K562 (cell line): ENCODE data around the gene CDH16. TPM values are rescaled to one million over a fixed set of nuclear protein-coding genes. Genes with fewer than 3 reads are reported as not detected.
A peak's percentile ranks its signal among the peaks of the same experiment; 100 is the strongest.

Experiments
- ATAC-seq: fragments of 200-7000 bp; cut with Tn5 transposase; 3 replicates; pipeline ENCODE4 v1.9.1; 2020; ENCODE audit warnings: moderate library complexity
- BruUV-seq: library from RNA; stranded (reverse); fragments of 400-500 nt; replicated peaks from 2 replicates; lab custom pipeline; 2021; lab: Mats Ljungman, UMichigan
- CTCF ChIA-PET: fragments of 300-600 bp; formaldehyde crosslinking; extraction: SDS; loops from one replicate; lab custom pipeline; 2021; ENCODE audit warnings: low intra/inter-chr PET ratio; lab: Yijun Ruan, JAX
- POLR2A ChIA-PET: fragments of 300-600, 350-650 bp; sonication (Branson Sonifier 250); formaldehyde crosslinking; extraction: SDS; loops from one replicate; lab custom pipeline; 2021; ENCODE audit warnings: antibody characterized with exemption, inconsistent platforms; lab: Yijun Ruan, JAX
- DNase-seq, 4 experiments: peaks; one replicate each; pipeline versions ENCODE4 v3.0.0 to v3.0.0-alpha.2; 2011 to 2018; ENCODE audit warnings: low spot score in 3 of 4, mixed read lengths in 3 of 4; ENCODE audit errors: extremely low read depth in 1 of 4
- FAIRE-seq: peaks from 2 replicates; lab custom pipeline; 2011; peaks lifted over from hg19 to GRCh38; lab: Jason Lieb, UNC
- H2AFZ ChIP-seq: 2 replicates; pipeline ENCODE4 v1.6.0; 2011; ENCODE audit warnings: low read depth, low read length, control low read depth, inconsistent platforms
- H3K27ac ChIP-seq: fragments of 200-600 bp; 3 replicates; pipeline ENCODE4 v1.8.0; 2011; ENCODE audit warnings: low read depth, mild to moderate bottlenecking, control low read depth, inconsistent platforms, low read length, moderate library complexity, mixed read lengths; ENCODE audit errors: extremely low read depth
- H3K27me3 ChIP-seq, 2 experiments: fragments of 300-600 bp in 1 of 2; 2 replicates in 1 of 2; 3 replicates in 1 of 2; pipeline versions ENCODE4 v1.6.0 to v1.8.0; 2011; ENCODE audit warnings: inconsistent platforms in 2 of 2, low read length in 2 of 2, mild to moderate bottlenecking in 1 of 2, mixed read lengths in 1 of 2, moderate library complexity in 1 of 2; ENCODE audit not compliant: control insufficient read depth in 2 of 2, insufficient read depth in 2 of 2
- H3K36me3 ChIP-seq: fragments of 300-600 bp; 3 replicates; pipeline ENCODE4 v1.8.0; 2011; ENCODE audit warnings: mild to moderate bottlenecking, low read length, inconsistent platforms; ENCODE audit not compliant: control insufficient read depth, insufficient read depth
- H3K4me1 ChIP-seq, 2 experiments: fragments of 200-600 bp in 1 of 2; replicated peaks in 1 of 2; 2 replicates in 1 of 2; 3 replicates in 1 of 2; pipeline versions ENCODE4 v1.5.1 to v1.8.0; 2011; ENCODE audit warnings: inconsistent platforms in 2 of 2, low read length in 2 of 2, mild to moderate bottlenecking in 1 of 2, mixed read lengths in 1 of 2, moderate library complexity in 1 of 2; ENCODE audit not compliant: control insufficient read depth in 2 of 2, insufficient read depth in 2 of 2
- H3K4me2 ChIP-seq: 2 replicates; pipeline ENCODE4 v1.6.1; 2011; ENCODE audit warnings: low read length, control low read depth, inconsistent platforms, mixed read lengths; ENCODE audit not compliant: insufficient read depth
- H3K4me3 ChIP-seq: fragments of 200-600 bp; sonication (generic), shearing (Covaris generic); 2 replicates; pipeline ENCODE4 v1.5.1; 2016; ENCODE audit warnings: control low read depth, inconsistent platforms
- H3K79me2 ChIP-seq: fragments of 200-600 bp; 3 replicates; pipeline ENCODE4 v1.8.0; 2011; ENCODE audit warnings: low read length, inconsistent platforms; ENCODE audit not compliant: control insufficient read depth, insufficient read depth
- H3K9ac ChIP-seq, 2 experiments: 2 replicates each; pipeline versions ENCODE4 v1.6.0 to v1.6.1; 2011; ENCODE audit warnings: low read depth in 2 of 2, low read length in 2 of 2, control low read depth in 1 of 2, inconsistent platforms in 1 of 2, mild to moderate bottlenecking in 1 of 2, mixed read lengths in 1 of 2; ENCODE audit not compliant: insufficient read depth in 1 of 2
- H3K9me1 ChIP-seq: one replicate; pipeline ENCODE4 v1.6.0; 2011; ENCODE audit warnings: inconsistent platforms, mild to moderate bottlenecking, low read length, moderate library complexity; ENCODE audit not compliant: control insufficient read depth, insufficient read depth
- H3K9me3 ChIP-seq: replicated peaks from 2 replicates; pipeline ENCODE4 v1.5.1; 2011; ENCODE audit warnings: low read depth, low read length, inconsistent platforms; ENCODE audit not compliant: control insufficient read depth, insufficient read depth
- H4K20me1 ChIP-seq: replicated peaks from 2 replicates; pipeline ENCODE4 v1.6.1; 2011; ENCODE audit warnings: low read length, inconsistent platforms, mixed read lengths; ENCODE audit not compliant: control insufficient read depth, insufficient read depth
- ATF7 ChIP-seq: fragments of 450-650 bp; IDR thresholded peaks from 2 replicates; pipeline ENCODE4 v1.7.1; 2014; ENCODE audit warnings: mild to moderate bottlenecking, moderate library complexity
- EP300 ChIP-seq: IDR thresholded peaks from 2 replicates; pipeline ENCODE4 v1.6.1; 2012; ENCODE audit warnings: low read length, improper control_type of control experiment
- FOXP1 ChIP-seq: sonication (generic); formaldehyde crosslinking; IDR thresholded peaks from 2 replicates; pipeline ENCODE4 v1.8.0; 2022; ENCODE audit warnings: mild to moderate bottlenecking, missing genetic modification reagents
- NCOA6 ChIP-seq: fragments of 450-650 bp; IDR thresholded peaks from 2 replicates; pipeline ENCODE4 v1.6.1; 2017; ENCODE audit warnings: mild to moderate bottlenecking
- NR2C2 ChIP-seq, 2 experiments: fragments of 200-800 bp in 1 of 2; sonication (Bioruptor generic) in 1 of 2; sonication (generic) in 1 of 2; formaldehyde crosslinking in 1 of 2; IDR thresholded peaks; 2 replicates each; pipeline versions ENCODE4 v1.6.1 to v1.8.0; 2016 to 2022; ENCODE audit warnings: mild to moderate bottlenecking in 1 of 2, missing compliant biosample characterization in 1 of 2, missing genetic modification characterization in 1 of 2, missing genetic modification reagents in 1 of 2
- RB1 ChIP-seq: fragments of 450-650 bp; IDR thresholded peaks from 2 replicates; pipeline ENCODE4 v1.6.1; 2017; ENCODE audit warnings: low read depth, mild to moderate bottlenecking
- SMAD4 ChIP-seq: fragments of 250-450 bp; sonication (Bioruptor Pico); conservative IDR thresholded peaks from 2 replicates; pipeline ENCODE4 v1.8.0; 2021; ENCODE audit warnings: inconsistent platforms, mild to moderate bottlenecking, moderate library complexity
- TRIM28 ChIP-seq: fragments of 450-650 bp; IDR thresholded peaks from 2 replicates; pipeline ENCODE4 v1.6.1; 2017
- ZBTB7A ChIP-seq: IDR thresholded peaks from 2 replicates; pipeline ENCODE4 v1.6.1; 2011; ENCODE audit warnings: low read depth, mild to moderate bottlenecking, low read length, moderate library complexity, borderline replicate concordance; ENCODE audit not compliant: control insufficient read depth
- WGBS: fragments of 100-300 bp; shearing (Covaris generic); methylation state at CpG from one replicate; pipeline ENCODE4 v1.1.6; 2016; ENCODE audit warnings: low coverage, mixed read lengths; ENCODE audit not compliant: insufficient coverage; ENCODE audit errors: missing lambda C conversion rate; 5-methylcytosine and 5-hydroxymethylcytosine counted together
- in situ Hi-C: fragments of 300-500 bp; cut with MboI; formaldehyde crosslinking; loops from 4 replicates; pipeline ENCODE4 v1.15.0; 2018; ENCODE audit warnings: inconsistent platforms, mixed read lengths
- intact Hi-C: fragments of 100-400 bp; cut with micrococcal nuclease; formaldehyde crosslinking; loops from 2 replicates; pipeline ENCODE4 v1.14.2; 2022
- polyA plus RNA-seq, 8 experiments: library from polyadenylated mRNA; depleted of rRNA in 4 of 8; stranded (reverse) in 5 of 8; unstranded in 3 of 8; fragments of >200 nt; fragmentation: Nextera tagmentation in 2 of 8; fragmentation: Illumina TruSeq in 1 of 8; extraction: Ambion mirVana in 2 of 8; extraction: Trizol in 1 of 8; gene quantifications; 2 replicates each; pipeline versions ENCODE4 v1.2.1 to v1.2.3, GENCODE V29; 2011 to 2014; ENCODE audit warnings: inconsistent platforms in 1 of 8, missing spikeins in 1 of 8
- total RNA-seq, 7 experiments: library from RNA; depleted of rRNA in 6 of 7; stranded (reverse); fragments of >200 nt in 6 of 7; fragmentation: Illumina TruSeq in 2 of 7; extraction: Trizol in 2 of 7; gene quantifications; 2 replicates each; pipeline versions ENCODE4 v1.2.1 to v1.2.3, GENCODE V29; 2011 to 2021; ENCODE audit warnings: low replicate concordance in 1 of 7
- TF ChIP-seq, protein P1 (sequence below): fragments of 250-450 bp; sonication (Bioruptor Pico); IDR thresholded peaks from 2 replicates; pipeline ENCODE4 v1.4.0; 2020; ENCODE audit warnings: mild to moderate bottlenecking, moderate library complexity
- TF ChIP-seq, protein P2 (sequence below), 2 experiments: IDR thresholded peaks; 2 replicates each; pipeline ENCODE4 v1.6.1; 2011; ENCODE audit warnings: borderline replicate concordance in 1 of 2, control low read depth in 1 of 2, low read depth in 1 of 2, low read length in 1 of 2, mild to moderate bottlenecking in 1 of 2, mixed read lengths in 1 of 2, moderate library complexity in 1 of 2; ENCODE audit not compliant: insufficient read depth in 1 of 2, insufficient read length in 1 of 2, poor library complexity in 1 of 2, severe bottlenecking in 1 of 2; ENCODE audit errors: extremely low read depth in 1 of 2
- TF ChIP-seq, protein P3 (sequence below), 2 experiments: fragments of 450-650 bp in 1 of 2; sonication (generic) in 1 of 2; formaldehyde crosslinking; conservative IDR thresholded peaks; 2 replicates each; pipeline versions ENCODE4 v1.4.0 to v1.8.1; 2020 to 2022; ENCODE audit warnings: mild to moderate bottlenecking in 1 of 2, missing genetic modification reagents in 1 of 2

Gene CDH16
- total and polyA plus RNA-seq, 9 of the 15 experiments (the other 6 are each of a cell fraction or from before 2014, with no cell fraction given): not detected

DNA sequence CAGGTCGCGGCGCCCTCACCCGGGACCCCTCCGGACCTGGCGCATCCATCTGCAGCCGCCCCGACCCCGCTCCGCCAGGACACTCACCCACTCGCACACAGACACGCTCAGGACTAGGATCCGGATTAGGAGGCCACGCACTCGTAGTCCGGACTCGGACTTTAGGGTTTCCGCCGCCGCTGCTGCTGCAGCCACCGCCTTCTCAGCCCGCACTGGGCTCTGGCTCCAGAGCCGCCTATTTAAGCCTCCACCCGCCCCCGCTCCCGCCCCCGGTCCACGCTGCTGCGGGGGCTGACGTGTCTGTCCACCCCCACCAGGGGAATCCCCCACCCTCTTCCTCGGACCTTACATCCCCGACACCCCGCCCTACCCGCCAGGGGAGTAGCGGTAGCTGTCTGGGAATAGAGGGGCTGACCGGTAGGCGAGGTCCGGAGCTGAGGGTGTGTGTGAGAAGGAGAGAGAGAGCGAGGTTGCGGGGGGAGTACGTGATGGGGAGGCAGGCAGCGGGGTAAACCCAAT lies 6.7 kb upstream of the CDH16 start, which contains the start of gene RRAD (continued):
- TF ChIP-seq, protein P1, sequence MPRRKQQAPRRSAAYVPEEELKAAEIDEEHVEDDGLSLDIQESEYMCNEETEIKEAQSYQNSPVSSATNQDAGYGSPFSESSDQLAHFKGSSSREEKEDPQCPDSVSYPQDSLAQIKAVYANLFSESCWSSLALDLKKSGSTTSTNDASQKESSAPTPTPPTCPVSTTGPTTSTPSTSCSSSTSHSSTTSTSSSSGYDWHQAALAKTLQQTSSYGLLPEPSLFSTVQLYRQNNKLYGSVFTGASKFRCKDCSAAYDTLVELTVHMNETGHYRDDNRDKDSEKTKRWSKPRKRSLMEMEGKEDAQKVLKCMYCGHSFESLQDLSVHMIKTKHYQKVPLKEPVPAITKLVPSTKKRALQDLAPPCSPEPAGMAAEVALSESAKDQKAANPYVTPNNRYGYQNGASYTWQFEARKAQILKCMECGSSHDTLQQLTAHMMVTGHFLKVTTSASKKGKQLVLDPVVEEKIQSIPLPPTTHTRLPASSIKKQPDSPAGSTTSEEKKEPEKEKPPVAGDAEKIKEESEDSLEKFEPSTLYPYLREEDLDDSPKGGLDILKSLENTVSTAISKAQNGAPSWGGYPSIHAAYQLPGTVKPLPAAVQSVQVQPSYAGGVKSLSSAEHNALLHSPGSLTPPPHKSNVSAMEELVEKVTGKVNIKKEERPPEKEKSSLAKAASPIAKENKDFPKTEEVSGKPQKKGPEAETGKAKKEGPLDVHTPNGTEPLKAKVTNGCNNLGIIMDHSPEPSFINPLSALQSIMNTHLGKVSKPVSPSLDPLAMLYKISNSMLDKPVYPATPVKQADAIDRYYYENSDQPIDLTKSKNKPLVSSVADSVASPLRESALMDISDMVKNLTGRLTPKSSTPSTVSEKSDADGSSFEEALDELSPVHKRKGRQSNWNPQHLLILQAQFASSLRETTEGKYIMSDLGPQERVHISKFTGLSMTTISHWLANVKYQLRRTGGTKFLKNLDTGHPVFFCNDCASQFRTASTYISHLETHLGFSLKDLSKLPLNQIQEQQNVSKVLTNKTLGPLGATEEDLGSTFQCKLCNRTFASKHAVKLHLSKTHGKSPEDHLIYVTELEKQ (CRISPR knock-in tag): no peak

DNA sequence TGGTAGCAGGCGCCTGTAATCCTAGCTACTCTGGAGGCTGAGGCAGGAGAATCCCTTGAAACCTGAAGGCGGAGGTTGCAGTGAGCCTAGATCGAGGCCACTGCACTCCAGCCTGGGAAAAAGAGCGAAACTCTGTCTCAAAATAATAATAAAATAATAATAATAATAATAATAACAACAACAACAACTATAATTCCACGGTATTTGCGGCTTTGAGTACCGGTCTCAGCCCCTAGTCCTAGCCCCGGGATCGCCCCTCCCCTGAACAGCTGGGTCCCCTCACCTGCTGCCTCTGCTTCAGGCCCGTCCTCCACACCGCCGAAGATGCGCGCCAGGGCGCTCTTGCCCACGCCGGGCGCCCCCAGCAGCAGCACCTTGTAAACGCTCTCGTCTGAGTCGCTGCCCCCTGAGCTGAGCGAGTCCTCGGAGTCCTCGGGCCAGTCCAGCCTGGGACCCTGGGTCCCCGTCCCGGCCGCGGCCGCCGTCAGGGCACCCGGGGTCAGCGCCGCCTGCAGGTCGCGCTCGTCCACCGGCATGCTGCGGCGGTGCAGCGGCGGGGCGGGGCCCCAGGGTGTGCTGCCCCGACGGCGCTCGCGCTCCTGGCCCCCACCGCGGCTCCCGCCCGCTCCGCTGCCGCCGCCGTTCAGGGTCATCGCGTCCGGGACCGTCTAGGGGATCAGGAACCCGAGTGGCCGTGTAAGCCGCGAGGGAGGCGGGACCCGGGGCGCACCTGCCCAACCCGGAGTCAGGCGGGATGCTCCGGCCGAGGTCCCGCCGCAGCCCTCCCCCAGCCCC lies 6.0 kb upstream of the CDH16 start:
- peak overlapping the region; percentile 32 for H3K4me3 ChIP-seq
- WGBS: 16% methylated on average over 55 of the region's 72 CpGs
- no peak overlapping the region for H3K27ac ChIP-seq
- H3K9me3 ChIP-seq: no peaks in the 10 kb centered on the region
- H3K79me2 ChIP-seq: no peaks in the 10 kb centered on the region
- intact Hi-C loops: loop anchor here (5.0 kb wide), 1 partner anchor 517 kb away; no protein-coding TSS in a partner anchor
- CTCF ChIA-PET: interaction anchor here (1.1 to 1.5 kb wide), 3 partner anchors 10 to 29 kb away, joined by 3 to 10 read pairs (median 5); no protein-coding TSS in a partner anchor
- H3K36me3 ChIP-seq: no peaks in the 10 kb centered on the region
- POLR2A ChIA-PET: no interaction called here
- peak overlapping the region; percentile 68 for H3K4me2 ChIP-seq
- in situ Hi-C loops: no loop called here
- BruUV-seq: no TSS peak
- peaks cover 0 to 31% of the 10 kb centered on the region in 2 experiments; a peak in 3 of 5 replicates for H3K4me1 ChIP-seq
- peaks cover 4 to 45% of the 10 kb centered on the region in 2 experiments; a peak in 2 of 5 replicates for H3K27me3 ChIP-seq
- H3K9me1 ChIP-seq: no peaks in the 10 kb centered on the region
- H3K9ac ChIP-seq: peak overlapping the region in 1 of 2 experiments; percentile 85; a peak in 2 of 4 replicates
- no peaks in the 10 kb centered on the region; the same call in 1 of the 2 replicates for H4K20me1 ChIP-seq
- peak overlapping the region; percentile 86 for H2AFZ ChIP-seq
- peak; percentile 62 to 92 (median 88) for DNase-seq
- ATAC-seq: peak; percentile 93
- no peak for FAIRE-seq
- no peak for TF ChIP-seq NR2C2 (CRISPR knock-in tag; IDR thresholded peaks at IDR 0.05)
- 0 out of 2 replicates have a peak, but pooled peaks have one; percentile 13 for TF ChIP-seq NR2C2 (tag; IDR thresholded peaks at IDR 0.05)
- TF ChIP-seq, protein P2, sequence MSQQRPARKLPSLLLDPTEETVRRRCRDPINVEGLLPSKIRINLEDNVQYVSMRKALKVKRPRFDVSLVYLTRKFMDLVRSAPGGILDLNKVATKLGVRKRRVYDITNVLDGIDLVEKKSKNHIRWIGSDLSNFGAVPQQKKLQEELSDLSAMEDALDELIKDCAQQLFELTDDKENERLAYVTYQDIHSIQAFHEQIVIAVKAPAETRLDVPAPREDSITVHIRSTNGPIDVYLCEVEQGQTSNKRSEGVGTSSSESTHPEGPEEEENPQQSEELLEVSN (IDR thresholded peaks at IDR 0.05; ENCODE audit: borderline replicate concordance in 1 of 2, extremely low read depth in 1 of 2, insufficient read depth in 1 of 2, insufficient read length in 1 of 2, low read depth in 1 of 2, low read length in 1 of 2, poor library complexity in 1 of 2, severe bottlenecking in 1 of 2): peak in 1 of 2 experiments; percentile 49
- TF ChIP-seq SMAD4 (CRISPR knock-in tag): peak; percentile 63; the same call in 1 of the 2 replicates
- peak; percentile 89 for TF ChIP-seq RB1
- peak; percentile 91 for TF ChIP-seq NCOA6
- TF ChIP-seq, protein P3, sequence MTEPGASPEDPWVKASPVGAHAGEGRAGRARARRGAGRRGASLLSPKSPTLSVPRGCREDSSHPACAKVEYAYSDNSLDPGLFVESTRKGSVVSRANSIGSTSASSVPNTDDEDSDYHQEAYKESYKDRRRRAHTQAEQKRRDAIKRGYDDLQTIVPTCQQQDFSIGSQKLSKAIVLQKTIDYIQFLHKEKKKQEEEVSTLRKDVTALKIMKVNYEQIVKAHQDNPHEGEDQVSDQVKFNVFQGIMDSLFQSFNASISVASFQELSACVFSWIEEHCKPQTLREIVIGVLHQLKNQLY (CRISPR knock-in tag; conservative IDR thresholded peaks at IDR 0.05): no peak
- TF ChIP-seq FOXP1 (CRISPR knock-in tag): no peak
- peak; percentile 63; the same call in 1 of the 2 replicates for TF ChIP-seq ZBTB7A
- TF ChIP-seq ATF7: peak; percentile 41; the same call in 1 of the 2 replicates
- no peak for TF ChIP-seq TRIM28
- no peak for TF ChIP-seq EP300
